Limb (tissue), 2 donors: ENCODE results near the gene PALLD.
"Not testable (repeated sequence)": the region's sequence is repeated elsewhere in the genome, so short reads cannot be mapped to it uniquely, and the experiment has no call there.

Source experiments
- DNase-seq, 2 donors: peaks; one replicate each; pipeline ENCODE4 v3.0.0-alpha.2; 2016; ENCODE audit errors: extremely low spot score in 2 of 2

Gene PALLD

GRCh38 chr4:168696826-168697225 is 200.0 kb downstream of the PALLD start:
- no peak for DNase-seq

- DNase-seq, result no peak
Observed at GRCh38 chr4:168699224-168699878, 202.5 kb downstream of the PALLD start.

DNA sequence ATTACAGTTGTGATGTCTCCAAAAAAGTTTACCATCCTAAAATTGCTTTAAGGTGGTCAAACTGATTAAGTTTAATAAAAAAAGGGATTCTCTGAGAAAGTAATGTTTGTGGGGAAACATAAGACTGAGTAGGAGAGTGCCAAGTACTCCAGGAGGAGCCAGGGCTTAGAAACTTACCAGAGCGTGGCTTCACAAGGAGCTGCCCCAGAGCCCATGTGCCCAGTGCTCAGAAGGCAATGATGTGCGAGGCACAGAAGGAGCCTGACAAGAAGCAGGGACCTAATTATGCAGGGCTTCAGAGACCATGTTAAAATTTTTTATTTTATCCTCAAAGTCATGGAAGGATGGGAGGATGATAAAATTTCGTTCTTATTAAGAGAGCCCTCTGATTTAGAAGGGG is 204.2 kb downstream of the PALLD start:
- no peak for DNase-seq

DNA sequence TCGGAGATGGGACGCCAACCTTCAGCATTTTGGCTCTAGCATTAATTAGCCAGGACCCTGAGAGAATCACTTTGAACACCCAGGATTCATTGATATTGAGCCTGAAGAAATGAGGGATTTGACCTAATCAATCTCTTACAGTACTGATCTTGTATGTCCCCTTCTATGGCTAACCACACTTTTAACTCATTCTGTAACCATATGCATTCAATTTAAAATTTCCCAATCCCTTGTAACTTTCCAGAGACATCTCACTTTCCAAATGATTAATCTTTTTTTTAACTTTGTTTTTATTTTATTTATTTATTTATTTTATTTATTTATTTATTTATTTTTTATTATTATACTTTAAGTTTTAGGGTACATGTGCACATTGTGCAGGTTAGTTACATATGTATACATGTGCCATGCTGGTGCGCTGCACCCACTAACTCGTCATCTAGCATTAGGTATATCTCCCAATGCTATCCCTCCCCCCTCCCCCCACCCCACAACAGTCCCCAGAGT is 205.8 kb downstream of the PALLD start:
- not testable (repeated sequence) for DNase-seq

DNA sequence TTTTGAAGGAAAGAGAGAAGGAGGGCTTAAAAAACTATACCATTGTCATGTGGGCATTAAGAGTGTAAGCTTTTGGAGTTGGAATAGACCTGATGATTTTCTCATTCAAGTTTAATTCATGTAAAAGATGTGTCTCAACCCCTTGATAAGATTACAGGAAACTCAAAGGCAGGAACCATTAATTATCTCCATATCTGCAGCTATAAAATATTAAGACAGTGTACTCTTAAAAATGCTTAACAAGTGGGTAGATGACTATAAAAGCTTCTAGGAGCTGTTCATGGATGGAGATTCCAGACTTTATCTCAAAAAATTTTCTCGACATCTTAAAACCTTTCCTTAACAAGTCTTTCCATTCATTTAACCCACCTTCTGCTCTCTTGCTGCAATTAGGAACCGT is 208.3 kb downstream of the PALLD start:
- no peak for DNase-seq

DNA sequence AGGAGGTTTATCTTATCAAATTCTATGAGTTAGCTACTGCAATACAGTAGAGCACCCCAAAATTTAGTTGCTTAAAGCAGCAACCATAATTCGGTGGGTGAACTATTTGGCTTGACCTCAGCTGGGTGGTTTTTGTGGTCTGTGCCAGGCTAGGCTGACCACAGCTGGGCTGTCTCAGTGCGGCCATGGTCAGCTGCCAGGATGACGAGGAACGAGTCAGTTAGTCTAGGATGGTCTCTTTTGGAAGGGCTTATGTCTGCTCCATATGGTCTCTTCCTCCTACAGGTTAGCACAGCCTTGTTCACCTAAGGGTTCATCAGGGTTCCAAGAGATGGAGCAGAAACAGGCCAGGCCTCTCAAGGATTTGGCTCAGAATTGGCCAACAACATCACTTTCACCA is 210.4 kb downstream of the PALLD start:
- DNase-seq, result no peak

DNA sequence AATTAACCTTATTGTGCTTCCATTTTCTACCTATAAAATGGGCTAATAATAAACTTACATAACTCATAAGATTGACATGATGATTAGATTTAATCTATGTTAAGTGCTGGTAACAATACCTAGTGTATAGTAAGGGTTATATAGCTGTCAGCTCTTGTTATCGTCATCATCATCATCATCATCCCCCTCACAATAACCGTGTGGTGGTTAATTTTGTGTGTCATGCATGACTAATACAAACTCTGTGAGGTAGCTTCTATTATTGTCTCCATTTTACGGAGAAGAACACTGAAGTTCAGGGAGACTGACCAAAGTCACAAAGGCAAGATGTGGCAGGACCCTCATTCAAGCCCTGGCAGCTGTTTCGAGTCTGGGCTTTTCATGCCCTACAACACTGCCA is 211.3 kb downstream of the PALLD start:
- no peak for DNase-seq

GRCh38 chr4:168710353-168710946 is 213.6 kb downstream of the PALLD start:
- DNase-seq, result peak in 1 of 2 donors; percentile 69

DNA sequence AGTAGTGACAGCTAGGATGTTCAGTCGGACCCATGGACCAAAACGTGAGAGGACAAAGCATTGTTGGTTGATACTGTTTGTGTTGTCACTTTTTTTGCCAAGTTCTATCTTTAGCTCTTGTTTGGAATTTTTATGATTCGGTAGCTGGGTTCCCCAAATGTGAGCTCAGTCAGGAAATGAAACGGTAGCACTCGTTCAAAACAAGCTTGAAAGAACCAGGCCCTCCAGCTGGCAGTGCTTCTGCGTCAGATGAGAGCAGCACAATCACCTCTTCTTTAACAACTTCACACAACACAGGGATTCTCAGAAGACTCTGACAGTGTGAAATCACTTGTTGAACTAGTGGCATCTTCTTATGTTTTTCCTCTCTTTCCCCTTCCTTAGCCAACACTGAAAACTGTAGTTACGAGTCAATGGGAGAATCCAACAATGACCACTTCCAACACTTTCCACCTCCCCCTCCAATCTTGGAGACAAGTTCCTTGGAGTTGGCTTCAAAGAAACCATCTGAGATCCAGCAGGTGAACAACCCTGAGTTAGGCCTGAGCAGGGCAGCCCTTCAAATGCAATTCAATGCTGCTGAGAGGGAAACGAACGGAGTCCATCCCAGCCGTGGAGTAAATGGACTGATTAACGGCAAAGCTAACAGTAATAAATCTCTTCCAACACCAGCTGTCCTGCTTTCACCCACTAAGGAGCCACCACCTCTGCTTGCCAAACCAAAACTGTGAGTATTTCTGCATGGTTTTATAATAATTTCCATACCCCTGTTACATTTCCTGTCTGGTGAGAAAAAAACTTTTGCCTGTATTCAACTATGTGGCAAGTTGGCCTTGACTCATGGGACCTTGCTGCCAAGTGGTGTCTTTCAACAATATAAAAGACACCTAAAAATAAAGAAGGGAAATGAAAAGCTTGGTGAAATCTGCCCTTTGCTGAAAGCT is 214.6 kb downstream of the PALLD start:
- peak in 1 of 2 donors; percentile 40 for DNase-seq

DNA sequence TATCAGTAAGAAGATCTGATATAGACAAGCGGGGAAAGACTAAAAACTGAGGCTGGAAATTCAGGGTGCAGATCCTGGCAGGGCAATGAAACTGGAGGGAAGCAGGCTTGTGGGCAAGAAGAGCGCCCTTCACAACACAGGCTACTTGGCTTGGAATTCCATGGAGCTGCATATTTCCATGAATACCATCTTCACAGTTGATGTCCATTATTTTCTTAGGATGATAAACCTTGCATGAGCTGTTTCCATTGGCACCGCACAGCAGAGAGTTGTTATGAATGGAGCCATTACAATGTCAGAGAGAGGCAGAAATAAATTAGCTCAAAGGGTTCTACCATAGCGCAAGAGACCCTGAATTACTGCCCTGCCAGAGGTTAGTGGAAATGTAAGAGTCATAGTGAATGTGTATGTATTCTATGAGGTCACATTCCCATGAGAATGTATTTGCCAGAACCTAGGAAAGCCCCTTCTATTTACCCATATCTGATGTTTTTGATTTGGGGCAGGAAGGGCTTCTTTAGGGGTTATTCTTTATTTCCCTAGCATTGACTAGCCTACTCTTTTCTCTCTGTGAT is 215.6 kb downstream of the PALLD start:
- DNase-seq, result no peak

- no peak for DNase-seq
Observed at GRCh38 chr4:168713253-168713652, 216.4 kb downstream of the PALLD start.

GRCh38 chr4:168715896-168716295 is 219.0 kb downstream of the PALLD start:
- no peak for DNase-seq

- no peak for DNase-seq
Observed at GRCh38 chr4:168716406-168717129, 219.7 kb downstream of the PALLD start.

- DNase-seq, result no peak
Observed at GRCh38 chr4:168717847-168718246, 221.0 kb downstream of the PALLD start.

- DNase-seq, result no peak
Observed at GRCh38 chr4:168719725-168720124, 222.9 kb downstream of the PALLD start.

- no peak for DNase-seq
Observed at GRCh38 chr4:168720396-168720900, 223.6 kb downstream of the PALLD start.

DNA sequence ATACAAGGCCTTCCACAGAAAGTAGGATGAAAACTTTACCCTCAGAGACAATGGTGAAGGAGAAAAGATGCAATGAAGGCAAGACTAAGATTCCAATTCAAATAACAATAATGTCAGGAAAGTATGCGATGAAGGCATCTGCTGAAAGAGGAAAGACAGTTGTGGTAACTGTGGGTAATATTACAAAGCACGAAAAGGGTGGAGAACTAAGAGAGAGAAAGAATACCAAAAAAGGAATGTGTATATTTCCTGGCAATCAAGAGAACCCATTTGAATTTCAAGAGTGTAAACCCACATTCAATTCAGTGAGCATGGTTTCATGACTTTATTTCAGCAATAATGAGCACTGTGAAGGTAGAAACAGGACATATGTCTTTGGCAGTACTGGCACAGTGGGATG is 225.5 kb downstream of the PALLD start:
- no peak for DNase-seq

DNA sequence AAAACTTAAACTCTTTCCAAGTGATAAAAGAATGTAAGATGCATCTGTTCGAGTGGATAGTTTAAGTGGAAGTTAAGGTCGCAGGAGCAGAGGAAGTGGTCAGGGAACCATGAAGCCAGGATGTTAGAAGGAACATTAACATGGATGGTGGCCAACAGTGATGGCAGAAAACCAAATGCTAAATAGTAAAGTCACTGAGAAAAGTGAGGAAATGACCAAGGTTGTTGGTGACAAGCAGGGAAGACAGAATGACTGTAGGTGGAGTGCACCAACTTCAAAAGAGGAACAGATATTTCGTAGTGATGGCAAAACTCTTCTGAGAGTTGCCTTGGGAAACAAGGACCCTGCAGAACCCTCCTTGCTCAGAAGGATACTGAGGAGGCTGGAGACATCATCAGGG is 226.2 kb downstream of the PALLD start:
- no peak for DNase-seq

DNA sequence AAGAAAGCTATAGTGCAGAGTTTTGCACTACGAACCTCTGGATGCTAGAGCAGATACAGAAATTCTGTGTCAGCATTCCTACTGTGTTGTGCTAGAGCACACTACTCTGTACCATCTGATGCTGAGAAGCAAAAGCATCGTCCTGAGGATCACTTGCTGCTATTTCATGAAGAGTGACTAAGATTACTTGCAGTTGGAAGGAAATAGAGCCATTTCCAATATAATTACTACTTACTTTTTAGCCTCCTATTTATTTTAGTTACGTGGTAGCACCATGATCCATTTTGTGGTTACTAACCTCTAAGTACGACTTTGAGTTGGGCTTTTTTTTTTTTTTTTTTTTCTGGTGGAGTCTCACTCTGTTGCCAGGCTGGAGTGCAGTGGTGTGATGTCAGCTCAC is 226.7 kb downstream of the PALLD start:
- no peak for DNase-seq

GRCh38 chr4:168724243-168724642 is 227.4 kb downstream of the PALLD start:
- DNase-seq, result no peak
